ENCODE results near the gene FOXM1. TPM values are rescaled to one million over a fixed set of nuclear protein-coding genes. Genes with fewer than 3 reads are reported as not detected.

FOXM1 gene
- total and polyA plus RNA-seq, 2 of the 13 experiments (the other 11 are each of a cell fraction or from before 2014, with no cell fraction given), result 17.1 to 25.9 TPM

DNA sequence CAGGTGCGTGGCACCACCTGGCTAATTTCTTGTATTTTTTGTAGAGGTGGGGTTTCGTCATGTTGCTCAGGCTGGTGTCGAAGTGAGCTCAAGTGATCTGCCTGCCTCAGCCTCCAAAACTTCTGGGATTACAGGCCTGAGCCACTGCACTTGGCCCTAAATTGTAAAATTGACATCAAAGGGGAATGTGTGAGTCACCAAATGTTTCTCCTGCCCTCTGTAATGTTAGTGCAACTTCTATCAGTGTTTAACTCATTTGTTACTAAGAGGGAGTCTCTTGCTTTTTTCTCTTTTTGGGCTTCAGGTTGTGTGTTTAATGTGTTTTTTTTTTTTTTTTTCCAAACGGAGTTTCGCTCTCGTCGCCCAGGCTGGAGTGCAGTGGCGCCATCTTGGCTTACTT is 16.0 kb upstream of the FOXM1 start:
- no peak for FAIRE-seq
- Histone ChIP-seq H3K9ac (ENCODE audit: insufficient read depth, low read depth, low read length) (no peak overlapping the region), H3K27ac (ENCODE audit: extremely low read length, insufficient read depth, low read length) (no peak overlapping the region), H3K4me3 (replicated peaks in 1 of 3; ENCODE audit: insufficient read depth in 1 of 3, low read depth in 2 of 3, low read length in 3 of 3) (no peak overlapping the region; a peak in 1 of 6 replicates), H3K79me2 (ENCODE audit: insufficient read depth, low read length) (peaks cover 26% of the 10 kb centered on the region), H2AFZ (ENCODE audit: low read length) (no peak overlapping the region), H3K27me3 (ENCODE audit: control insufficient read depth in 1 of 2, insufficient read depth in 2 of 2, low read length in 2 of 2) (no peaks in the 10 kb centered on the region), H3K9me3 (ENCODE audit: low read length) (no peaks in the 10 kb centered on the region), H3K36me3 (replicated peaks in 1 of 2; ENCODE audit: control insufficient read depth in 1 of 2, insufficient read depth in 2 of 2, low read length in 2 of 2) (peaks cover 0 to 4% of the 10 kb centered on the region in 2 experiments; a peak in 1 of 5 replicates), H3K4me1 (ENCODE audit: insufficient read depth, low read length) (peaks cover 45% of the 10 kb centered on the region), H4K20me1 (ENCODE audit: insufficient read depth, low read length) (no peaks in the 10 kb centered on the region), H3K4me2 (ENCODE audit: low read depth, low read length) (peak overlapping the region; percentile 18; the same call in 1 of the 2 replicates)
- 87% methylated on average over 8 of the region's 8 CpGs for WGBS (ENCODE audit: low lambda C conversion rate)
- DNase-seq (ENCODE audit: low spot score), result peak; percentile 46
- no TSS peak for BruUV-seq (replicated peaks)
- in situ Hi-C loops (cut with HindIII; ENCODE audit: extremely low pct_ligation_motif_present, low pct_unique_long_range_greater_than_20kb), result no loop called here
- POLR2A ChIA-PET, result no interaction called here
- TF ChIP-seq SNRNP70 (IDR thresholded peaks at IDR 0.05; ENCODE audit: low read depth, low read length), result no peak
- peak; percentile 82 for TF ChIP-seq FOSL2 (CRISPR knock-in tag; IDR thresholded peaks at IDR 0.05)
- peak; percentile 28; the same call in 1 of the 2 replicates for TF ChIP-seq TCF7 (IDR thresholded peaks at IDR 0.05; ENCODE audit: low read depth)
- no peak for TF ChIP-seq ATF7 (IDR thresholded peaks at IDR 0.05)
- no peak for TF ChIP-seq ATF7 (CRISPR knock-in tag; IDR thresholded peaks at IDR 0.05)
- no peak for TF ChIP-seq DMAP1 (CRISPR knock-in tag; IDR thresholded peaks at IDR 0.05)
- TF ChIP-seq NFYB (CRISPR knock-in tag; IDR thresholded peaks at IDR 0.05), result no peak
- TF ChIP-seq, protein P1, sequence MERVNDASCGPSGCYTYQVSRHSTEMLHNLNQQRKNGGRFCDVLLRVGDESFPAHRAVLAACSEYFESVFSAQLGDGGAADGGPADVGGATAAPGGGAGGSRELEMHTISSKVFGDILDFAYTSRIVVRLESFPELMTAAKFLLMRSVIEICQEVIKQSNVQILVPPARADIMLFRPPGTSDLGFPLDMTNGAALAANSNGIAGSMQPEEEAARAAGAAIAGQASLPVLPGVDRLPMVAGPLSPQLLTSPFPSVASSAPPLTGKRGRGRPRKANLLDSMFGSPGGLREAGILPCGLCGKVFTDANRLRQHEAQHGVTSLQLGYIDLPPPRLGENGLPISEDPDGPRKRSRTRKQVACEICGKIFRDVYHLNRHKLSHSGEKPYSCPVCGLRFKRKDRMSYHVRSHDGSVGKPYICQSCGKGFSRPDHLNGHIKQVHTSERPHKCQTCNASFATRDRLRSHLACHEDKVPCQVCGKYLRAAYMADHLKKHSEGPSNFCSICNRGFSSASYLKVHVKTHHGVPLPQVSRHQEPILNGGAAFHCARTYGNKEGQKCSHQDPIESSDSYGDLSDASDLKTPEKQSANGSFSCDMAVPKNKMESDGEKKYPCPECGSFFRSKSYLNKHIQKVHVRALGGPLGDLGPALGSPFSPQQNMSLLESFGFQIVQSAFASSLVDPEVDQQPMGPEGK (CRISPR knock-in tag; IDR thresholded peaks at IDR 0.05), result no peak
- no peak for TF ChIP-seq LCORL (IDR thresholded peaks at IDR 0.05)
- TF ChIP-seq LCORL (CRISPR knock-in tag; IDR thresholded peaks at IDR 0.05), result peak; percentile 55; the same call in 1 of the 2 replicates
- TF ChIP-seq POLR2G (IDR thresholded peaks at IDR 0.05; ENCODE audit: low read depth, low read length), result no peak
- TF ChIP-seq, protein P2, sequence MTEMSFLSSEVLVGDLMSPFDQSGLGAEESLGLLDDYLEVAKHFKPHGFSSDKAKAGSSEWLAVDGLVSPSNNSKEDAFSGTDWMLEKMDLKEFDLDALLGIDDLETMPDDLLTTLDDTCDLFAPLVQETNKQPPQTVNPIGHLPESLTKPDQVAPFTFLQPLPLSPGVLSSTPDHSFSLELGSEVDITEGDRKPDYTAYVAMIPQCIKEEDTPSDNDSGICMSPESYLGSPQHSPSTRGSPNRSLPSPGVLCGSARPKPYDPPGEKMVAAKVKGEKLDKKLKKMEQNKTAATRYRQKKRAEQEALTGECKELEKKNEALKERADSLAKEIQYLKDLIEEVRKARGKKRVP (CRISPR knock-in tag; IDR thresholded peaks at IDR 0.05), result peak in 1 of 2 experiments; percentile 68; a peak in 1 of 4 replicates
- no peak for TF ChIP-seq ZNF17 (CRISPR knock-in tag; IDR thresholded peaks at IDR 0.05)
- TF ChIP-seq, protein P3, sequence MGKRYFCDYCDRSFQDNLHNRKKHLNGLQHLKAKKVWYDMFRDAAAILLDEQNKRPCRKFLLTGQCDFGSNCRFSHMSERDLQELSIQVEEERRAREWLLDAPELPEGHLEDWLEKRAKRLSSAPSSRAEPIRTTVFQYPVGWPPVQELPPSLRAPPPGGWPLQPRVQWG (CRISPR knock-in tag; IDR thresholded peaks at IDR 0.05; ENCODE audit: borderline replicate concordance, low read depth), result no peak
- TF ChIP-seq SAP130 (CRISPR knock-in tag; IDR thresholded peaks at IDR 0.05; ENCODE audit: low read depth), result peak; percentile 38
- TF ChIP-seq ZNF333 (CRISPR knock-in tag; IDR thresholded peaks at IDR 0.05; ENCODE audit: borderline replicate concordance), result no peak
- TF ChIP-seq ZNF180 (CRISPR knock-in tag; IDR thresholded peaks at IDR 0.05; ENCODE audit: borderline replicate concordance, low read depth), result no peak
- TF ChIP-seq ZNF652 (CRISPR knock-in tag; IDR thresholded peaks at IDR 0.05; ENCODE audit: borderline replicate concordance, low read depth), result peak; percentile 68; the same call in 1 of the 2 replicates
- no peak for TF ChIP-seq ZNF781 (CRISPR knock-in tag; IDR thresholded peaks at IDR 0.05; ENCODE audit: borderline replicate concordance, not compliant biosample characterization)
- no peak for TF ChIP-seq YY1 (IDR thresholded peaks at IDR 0.05; ENCODE audit: insufficient read depth, insufficient replicate concordance, low read depth, low read length)
- TF ChIP-seq ARNTL (CRISPR knock-in tag; IDR thresholded peaks at IDR 0.05), result no peak
- CTCF ChIA-PET (ENCODE audit: low intra/inter-chr PET ratio, low total read pairs), result no interaction called here
- intact Hi-C loops (cut with micrococcal nuclease; ENCODE audit: unreplicated experiment), result loop anchor here (5.0 kb wide), 1 partner anchor 69 kb away; no protein-coding TSS in a partner anchor
- no peak for ATAC-seq
